ENCODE results near the gene TMC2. TPM values are rescaled to one million over a fixed set of nuclear protein-coding genes. Genes with fewer than 3 reads are reported as not detected.

Gene TMC2
- total RNA-seq, 2 donors from 2014 or later: 0.24 TPM; not detected in 1

DNA sequence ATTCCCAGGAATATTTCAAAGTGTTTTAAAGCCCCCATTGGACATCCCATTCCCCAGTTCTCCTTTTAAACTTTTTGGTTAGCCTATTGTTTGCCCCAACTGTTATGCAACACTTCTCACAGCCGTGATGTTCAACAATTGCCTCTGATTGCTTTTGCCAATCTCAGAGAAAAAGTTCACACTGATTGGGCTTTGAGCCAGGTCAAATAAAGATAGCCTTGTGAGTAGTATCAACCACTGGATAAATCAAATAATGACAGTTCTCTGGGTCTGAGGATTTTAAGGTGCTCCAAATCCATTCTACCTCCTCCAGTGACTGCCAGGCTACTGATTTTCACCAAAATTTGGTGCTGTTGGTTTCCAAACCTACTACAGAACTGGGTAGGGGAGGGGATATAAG, 97.0 kb downstream of the TMC2 start:
- Mint-ChIP-seq H3K27me3 (ENCODE audit: insufficient read depth) (peaks cover 48% of the 10 kb centered on the region), H3K36me3 (ENCODE audit: low read depth) (no peaks in the 10 kb centered on the region), H3K27ac (no peak overlapping the region), H3K9me3 (no peaks in the 10 kb centered on the region), H3K4me3 (no peak overlapping the region), H3K4me1 (peaks cover 7% of the 10 kb centered on the region)
- H3K9me3 ChIP-seq (ENCODE audit: control insufficient read depth, low read length): no peaks in the 10 kb centered on the region
- TF ChIP-seq, protein P1, sequence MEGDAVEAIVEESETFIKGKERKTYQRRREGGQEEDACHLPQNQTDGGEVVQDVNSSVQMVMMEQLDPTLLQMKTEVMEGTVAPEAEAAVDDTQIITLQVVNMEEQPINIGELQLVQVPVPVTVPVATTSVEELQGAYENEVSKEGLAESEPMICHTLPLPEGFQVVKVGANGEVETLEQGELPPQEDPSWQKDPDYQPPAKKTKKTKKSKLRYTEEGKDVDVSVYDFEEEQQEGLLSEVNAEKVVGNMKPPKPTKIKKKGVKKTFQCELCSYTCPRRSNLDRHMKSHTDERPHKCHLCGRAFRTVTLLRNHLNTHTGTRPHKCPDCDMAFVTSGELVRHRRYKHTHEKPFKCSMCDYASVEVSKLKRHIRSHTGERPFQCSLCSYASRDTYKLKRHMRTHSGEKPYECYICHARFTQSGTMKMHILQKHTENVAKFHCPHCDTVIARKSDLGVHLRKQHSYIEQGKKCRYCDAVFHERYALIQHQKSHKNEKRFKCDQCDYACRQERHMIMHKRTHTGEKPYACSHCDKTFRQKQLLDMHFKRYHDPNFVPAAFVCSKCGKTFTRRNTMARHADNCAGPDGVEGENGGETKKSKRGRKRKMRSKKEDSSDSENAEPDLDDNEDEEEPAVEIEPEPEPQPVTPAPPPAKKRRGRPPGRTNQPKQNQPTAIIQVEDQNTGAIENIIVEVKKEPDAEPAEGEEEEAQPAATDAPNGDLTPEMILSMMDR (conservative IDR thresholded peaks at IDR 0.05): no peak
- H3K27me3 ChIP-seq (ENCODE audit: control insufficient read depth, insufficient read depth, low read length, poor library complexity, severe bottlenecking): peaks cover 30% of the 10 kb centered on the region
- DNase-seq: no peak
- H3K4me3 ChIP-seq (ENCODE audit: low read length): no peak overlapping the region
- no peak overlapping the region for H3K9ac ChIP-seq (ENCODE audit: extremely low read depth, low read length, poor library complexity, severe bottlenecking)
- H3K36me3 ChIP-seq (ENCODE audit: control insufficient read depth, insufficient read depth, low read length): no peaks in the 10 kb centered on the region
- H3K27ac ChIP-seq (ENCODE audit: low read depth, low read length): no peak overlapping the region
- peaks cover 3% of the 10 kb centered on the region for H3K4me1 ChIP-seq (ENCODE audit: control insufficient read depth, insufficient read depth, low read length)
- 31 to 42% methylated on average over 1 of the region's 1 CpG for WGBS, 2 experiments (ENCODE audit: insufficient coverage in 1 of 2, insufficient read length in 1 of 2)

DNA sequence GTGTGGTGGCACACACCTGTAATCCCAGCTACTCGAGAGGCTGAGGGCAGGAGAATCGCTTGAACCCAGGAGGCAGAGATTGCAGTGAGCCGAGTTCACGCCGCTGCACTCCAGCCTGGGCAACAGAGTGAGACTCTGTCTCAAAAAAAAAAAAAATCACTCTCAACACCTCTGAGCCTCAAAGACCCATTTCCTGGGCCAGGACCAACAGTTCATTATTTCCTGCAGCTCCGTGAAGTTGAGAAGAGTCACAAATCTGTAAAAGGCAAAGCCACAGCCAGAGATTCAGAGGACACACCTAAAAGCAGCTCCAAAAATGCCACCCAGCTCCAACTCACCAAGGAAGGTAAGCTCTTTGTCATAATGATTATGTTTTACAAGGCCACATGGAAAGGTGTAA, 100.9 kb downstream of the TMC2 start:
- no peaks in the 10 kb centered on the region for H3K9me3 ChIP-seq (ENCODE audit: control insufficient read depth, low read length)
- TF ChIP-seq, protein P1 (conservative IDR thresholded peaks at IDR 0.05): no peak
- Mint-ChIP-seq H3K27me3 (ENCODE audit: insufficient read depth) (peaks cover 52% of the 10 kb centered on the region), H3K9me3 (no peaks in the 10 kb centered on the region), H3K4me1 (peaks cover 7% of the 10 kb centered on the region), H3K4me3 (no peak overlapping the region), H3K36me3 (ENCODE audit: low read depth) (no peaks in the 10 kb centered on the region), H3K27ac (no peak overlapping the region)
- H3K4me1 ChIP-seq (ENCODE audit: control insufficient read depth, insufficient read depth, low read length): peaks cover 3% of the 10 kb centered on the region
- no peaks in the 10 kb centered on the region for H3K36me3 ChIP-seq (ENCODE audit: control insufficient read depth, insufficient read depth, low read length)
- 80 to 83% methylated on average over 5 to 6 of the region's 6 CpGs for WGBS, 2 experiments (ENCODE audit: insufficient coverage in 1 of 2, insufficient read length in 1 of 2)
- no peak overlapping the region for H3K9ac ChIP-seq (ENCODE audit: extremely low read depth, low read length, poor library complexity, severe bottlenecking)
- peaks cover 26% of the 10 kb centered on the region for H3K27me3 ChIP-seq (ENCODE audit: control insufficient read depth, insufficient read depth, low read length, poor library complexity, severe bottlenecking)
- H3K27ac ChIP-seq (ENCODE audit: low read depth, low read length): no peak overlapping the region
- DNase-seq: no peak
- H3K4me3 ChIP-seq (ENCODE audit: low read length): no peak overlapping the region

DNA sequence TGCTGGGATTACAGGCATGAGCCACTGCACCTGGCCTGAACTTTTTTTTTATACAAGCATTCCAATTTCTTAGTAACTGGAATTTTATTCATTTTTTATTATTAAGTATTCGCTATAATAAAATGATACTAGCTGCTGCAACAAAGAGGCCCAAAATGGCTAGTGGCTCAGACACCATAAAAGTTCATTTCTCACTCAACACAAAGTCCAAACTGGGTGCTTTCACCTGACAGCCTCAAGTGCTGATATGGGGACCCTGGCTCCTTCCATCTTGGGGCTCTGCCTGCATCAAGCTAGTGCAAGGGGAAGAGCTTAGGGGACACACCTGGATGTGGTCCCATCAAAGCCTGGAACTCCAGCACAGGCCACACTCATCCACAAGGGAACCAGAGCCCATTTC, 103.9 kb downstream of the TMC2 start:
- no peaks in the 10 kb centered on the region for H3K9me3 ChIP-seq (ENCODE audit: control insufficient read depth, low read length)
- H3K27ac ChIP-seq (ENCODE audit: low read depth, low read length): no peak overlapping the region
- DNase-seq: peak; percentile 13
- Mint-ChIP-seq H3K9me3 (no peaks in the 10 kb centered on the region), H3K27me3 (ENCODE audit: insufficient read depth) (peaks cover 30% of the 10 kb centered on the region), H3K36me3 (ENCODE audit: low read depth) (no peaks in the 10 kb centered on the region), H3K4me3 (no peak overlapping the region), H3K4me1 (no peaks in the 10 kb centered on the region), H3K27ac (no peak overlapping the region)
- H3K4me3 ChIP-seq (ENCODE audit: low read length): no peak overlapping the region
- no peak overlapping the region for H3K9ac ChIP-seq (ENCODE audit: extremely low read depth, low read length, poor library complexity, severe bottlenecking)
- TF ChIP-seq, protein P1 (conservative IDR thresholded peaks at IDR 0.05): no peak
- H3K27me3 ChIP-seq (ENCODE audit: control insufficient read depth, insufficient read depth, low read length, poor library complexity, severe bottlenecking): peaks cover 11% of the 10 kb centered on the region
- no peaks in the 10 kb centered on the region for H3K36me3 ChIP-seq (ENCODE audit: control insufficient read depth, insufficient read depth, low read length)
- no CpG with 5 or more reads among the region's 1 CpG for WGBS, 2 experiments (ENCODE audit: insufficient coverage in 1 of 2, insufficient read length in 1 of 2)
- no peaks in the 10 kb centered on the region for H3K4me1 ChIP-seq (ENCODE audit: control insufficient read depth, insufficient read depth, low read length)
